Measurements from ENCODE around the gene TMEM198.

The TMEM198 gene

GRCh38 chr2:219543596-219544358 lies at the start of gene TMEM198, which contains the start of gene CHPF:
Gene TMEM198, plus strand, starts transcription at chr2:219544028. Its CDS starts 700 bp downstream, at chr2:219544728.
Gene CHPF, minus strand, starts transcription at chr2:219543809. Its CDS starts 271 bp downstream, at chr2:219543538.
- DNase-seq = peak; percentile 81 to 89 (median 81)

DNA sequence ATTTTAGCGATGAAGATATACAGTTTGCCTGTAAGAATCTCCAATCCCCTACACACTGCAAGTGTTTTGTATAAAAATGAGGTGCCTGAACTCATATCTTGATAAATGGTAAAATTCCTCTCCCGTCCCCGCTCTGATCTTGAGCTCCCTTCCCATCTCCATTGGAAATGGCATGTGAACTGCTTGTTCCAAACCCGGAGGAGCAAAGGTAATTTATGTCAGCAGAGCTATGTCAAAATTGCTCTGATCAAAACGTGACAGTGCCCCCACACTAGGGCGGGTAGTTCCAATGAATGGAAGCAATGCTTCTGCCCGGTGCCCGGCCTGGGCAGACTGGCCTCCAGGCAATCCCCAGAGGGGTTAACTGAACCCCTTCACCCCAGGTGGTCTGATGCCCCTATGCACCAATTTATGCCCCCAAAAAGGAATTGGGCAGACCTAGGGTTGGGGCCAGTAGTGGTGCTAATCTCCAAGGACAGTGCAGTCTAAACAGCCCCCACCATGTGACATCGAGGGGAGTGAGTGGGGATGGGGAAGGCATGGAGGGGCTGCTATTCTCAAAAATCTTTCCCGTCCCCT lies 48.8 kb upstream of the TMEM198 start:
- DNase-seq = no peak

DNA sequence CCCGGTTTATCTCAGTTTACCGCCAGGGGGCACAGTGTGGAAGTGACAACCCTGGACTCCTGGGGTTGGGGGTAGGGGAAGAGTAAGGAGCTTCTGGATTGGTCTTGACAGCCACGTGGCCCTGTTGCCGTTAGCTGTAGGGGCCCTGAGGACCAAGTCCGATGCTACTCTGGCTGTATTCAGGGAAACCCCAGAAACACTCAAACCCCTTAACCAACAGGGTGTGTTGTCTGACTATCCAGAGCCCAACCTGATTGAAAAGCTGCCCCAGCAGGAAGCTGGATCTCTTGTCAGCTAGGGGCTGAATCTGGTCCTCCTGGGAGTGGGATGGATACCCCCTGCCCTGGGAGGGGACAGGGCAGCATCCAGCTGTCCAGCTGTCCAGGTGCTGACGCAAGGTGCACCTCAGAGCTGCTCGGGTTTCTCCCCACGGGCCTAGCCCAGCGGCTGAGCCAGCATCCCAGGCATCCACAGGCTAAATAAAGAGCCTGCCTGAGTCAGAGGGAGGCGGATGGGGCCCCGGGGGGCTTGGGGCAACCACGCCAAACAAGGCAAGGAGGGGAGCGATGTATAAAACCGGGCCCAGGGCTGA lies 48.2 kb upstream of the TMEM198 start:
- peak in 2 of 4 experiments; percentile 11 to 24 for DNase-seq

- DNase-seq = no peak
These were observed 47.5 kb upstream of the TMEM198 start for GRCh38 chr2:219496247-219496824.

DNA sequence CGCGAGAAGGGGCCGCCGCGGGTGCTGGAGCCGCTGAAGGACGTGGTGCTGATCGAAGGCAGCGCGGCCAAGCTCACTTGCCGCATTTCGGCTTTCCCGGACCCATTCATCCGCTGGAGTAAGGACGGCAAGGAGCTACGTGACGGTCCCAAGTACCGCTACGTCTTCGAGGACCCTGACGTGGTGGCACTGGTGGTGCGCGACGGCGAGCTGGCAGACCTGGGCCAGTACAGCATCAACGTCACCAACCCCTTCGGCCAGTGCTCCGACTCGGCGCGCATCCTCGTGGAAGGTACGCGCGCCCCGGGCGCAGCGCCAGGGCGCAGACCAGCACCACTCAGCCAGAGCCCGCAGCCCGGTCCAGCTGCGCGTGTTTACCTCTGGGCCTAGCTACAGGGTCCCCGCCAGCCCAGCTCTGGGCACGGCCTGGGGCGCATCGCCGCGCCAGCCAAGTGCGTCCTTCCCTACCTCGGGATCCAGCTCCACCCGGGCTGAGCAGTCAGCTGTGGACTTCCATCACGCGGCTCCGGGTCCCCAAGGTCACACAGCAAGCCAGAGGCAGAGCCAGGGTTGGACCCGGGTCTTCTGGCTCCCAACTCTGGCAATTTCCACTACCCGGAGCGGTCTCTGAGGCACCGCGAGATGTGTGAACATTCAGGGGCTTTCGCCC lies 46.9 kb upstream of the TMEM198 start:
- no peak for DNase-seq

GRCh38 chr2:219497495-219498279 lies 46.1 kb upstream of the TMEM198 start:
- DNase-seq = no peak

DNA sequence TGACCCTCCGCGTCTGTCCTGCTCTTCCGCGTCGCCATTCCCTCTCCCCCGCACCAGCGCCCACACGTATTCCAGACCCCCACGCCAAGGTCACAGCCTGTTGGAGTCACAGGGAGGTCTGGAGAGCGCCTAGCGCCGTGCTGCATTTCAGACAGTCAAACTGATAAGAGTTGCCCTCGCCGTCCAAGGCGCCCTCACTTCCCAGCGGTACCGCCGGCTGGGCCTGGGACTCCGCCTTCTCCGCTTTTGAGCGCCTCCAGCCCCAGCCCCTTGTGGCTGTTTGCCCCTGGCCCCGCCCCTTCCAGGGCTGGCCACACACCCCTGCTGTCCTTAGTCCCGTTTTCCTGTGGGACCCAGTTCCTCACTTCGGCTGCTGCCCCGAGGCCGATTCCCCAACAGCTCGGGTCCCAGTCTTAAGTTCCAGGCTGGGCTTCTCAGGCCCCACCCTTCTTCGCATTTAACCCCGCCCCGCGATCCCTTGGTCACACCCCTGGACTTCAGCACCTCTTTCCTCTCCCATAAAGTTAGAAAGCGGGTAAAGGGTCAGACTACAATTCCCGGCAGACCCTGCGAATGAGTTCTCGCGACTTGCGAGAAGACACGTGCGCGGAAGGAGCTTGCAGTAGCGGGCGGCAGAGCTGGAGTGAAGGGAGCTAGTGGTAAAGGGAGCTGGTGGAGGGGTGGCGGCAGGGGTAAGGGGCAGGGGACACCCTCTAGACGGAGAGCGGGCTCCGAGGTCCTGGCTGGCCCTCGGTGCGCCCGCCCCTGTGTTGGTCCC lies 45.4 kb upstream of the TMEM198 start, which contains the start of gene GMPPA:
Gene GMPPA, plus strand, starts transcription at position 612 of the 778 bp plus-strand sequence. CDS start 1,085 bp downstream, outside the sequence.
- peak; percentile 54 to 85 (median 75) for DNase-seq

- DNase-seq = no peak
These were observed 44.8 kb upstream of the TMEM198 start for GRCh38 chr2:219499058-219499307.

DNA sequence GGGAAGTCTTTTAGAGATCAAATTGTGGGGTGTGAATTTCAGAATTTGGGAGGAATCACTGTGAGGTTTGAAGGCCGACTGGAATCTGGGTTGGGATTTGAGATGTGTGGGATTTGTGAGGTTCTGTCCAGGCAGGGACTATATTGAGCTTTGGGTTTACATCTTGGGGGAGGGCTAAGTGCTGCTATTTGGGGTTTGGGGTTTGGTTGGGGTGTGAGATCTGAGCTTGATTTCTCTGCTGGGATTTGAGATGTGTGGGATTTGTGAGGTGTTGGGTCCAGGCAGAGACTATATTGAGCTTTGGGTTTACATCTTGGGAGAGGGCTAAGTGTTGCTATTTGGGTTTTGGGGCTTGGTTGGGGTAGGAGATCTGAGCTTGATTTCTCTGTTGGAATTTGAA lies 44.3 kb upstream of the TMEM198 start:
- DNase-seq = no peak

DNA sequence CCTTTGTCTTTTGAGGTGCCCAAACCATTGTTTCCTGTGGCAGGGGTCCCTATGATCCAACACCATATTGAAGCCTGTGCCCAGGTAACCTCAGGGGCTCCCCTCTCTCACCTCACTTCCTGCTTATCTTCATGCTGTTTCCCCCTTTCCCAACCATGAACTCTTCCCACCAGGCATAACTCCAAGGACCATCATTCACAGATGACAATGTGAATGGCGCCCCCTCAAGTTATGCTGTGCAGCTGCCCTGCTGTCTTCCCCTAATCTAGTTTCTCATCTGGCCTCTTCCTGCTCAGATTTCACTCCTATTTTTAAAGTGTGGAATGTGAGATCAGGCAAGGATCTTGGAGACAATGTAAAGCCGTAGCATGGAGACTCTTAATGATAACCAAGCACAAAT lies 43.7 kb upstream of the TMEM198 start:
- DNase-seq = no peak

DNA sequence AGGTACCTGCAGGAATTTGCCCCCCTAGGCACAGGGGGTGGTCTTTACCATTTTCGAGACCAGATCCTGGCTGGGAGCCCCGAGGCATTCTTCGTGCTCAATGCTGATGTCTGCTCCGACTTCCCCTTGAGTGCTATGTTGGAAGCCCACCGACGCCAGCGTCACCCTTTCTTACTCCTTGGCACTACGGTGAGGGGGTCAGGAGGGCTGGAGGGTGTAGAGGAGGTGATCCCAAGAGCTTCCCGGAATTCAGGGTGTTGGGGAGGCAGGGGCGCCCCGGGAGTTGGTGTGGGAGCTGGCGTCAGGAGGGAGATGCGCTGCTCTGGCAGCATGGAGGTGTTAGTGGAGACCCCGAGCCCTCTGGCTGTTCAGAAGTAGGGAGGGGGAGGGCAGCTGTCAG lies 42.0 kb upstream of the TMEM198 start:
- DNase-seq = no peak

- DNase-seq = no peak
These were observed 41.2 kb upstream of the TMEM198 start for GRCh38 chr2:219502618-219503017.

- no peak for DNase-seq
These were observed 38.2 kb upstream of the TMEM198 start for GRCh38 chr2:219505585-219505984.

DNA sequence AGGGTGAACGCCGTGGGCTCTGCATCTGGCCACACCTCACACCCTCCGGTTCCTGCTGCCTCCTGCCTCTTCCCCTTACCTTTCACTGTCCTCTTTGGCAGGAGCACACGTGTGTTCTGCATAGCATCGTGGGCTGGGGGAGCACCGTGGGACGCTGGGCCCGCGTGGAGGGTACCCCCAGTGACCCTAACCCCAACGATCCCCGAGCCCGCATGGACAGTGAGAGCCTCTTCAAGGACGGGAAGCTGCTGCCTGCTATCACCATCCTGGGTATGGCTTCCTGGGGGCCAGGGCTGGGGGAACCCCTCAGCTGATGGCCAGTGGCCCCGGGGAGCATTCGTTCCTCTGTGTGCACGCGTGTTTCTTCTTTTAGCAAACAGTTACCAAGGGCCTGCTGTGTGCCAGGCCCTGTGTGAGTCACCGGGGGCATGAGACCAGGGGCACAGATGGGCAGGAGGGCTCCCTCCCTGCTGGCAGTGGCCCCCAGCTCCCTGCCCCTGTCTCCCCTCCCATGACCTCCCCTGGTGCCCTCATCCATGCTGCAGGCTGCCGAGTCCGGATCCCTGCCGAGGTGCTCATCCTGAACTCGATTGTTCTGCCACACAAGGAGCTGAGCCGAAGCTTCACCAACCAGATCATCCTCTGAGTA lies 37.6 kb upstream of the TMEM198 start:
- DNase-seq = no peak

GRCh38 chr2:219506802-219507526 lies 36.9 kb upstream of the TMEM198 start:
- no peak for DNase-seq

GRCh38 chr2:219507581-219508443 lies 36.0 kb upstream of the TMEM198 start:
- DNase-seq = no peak

DNA sequence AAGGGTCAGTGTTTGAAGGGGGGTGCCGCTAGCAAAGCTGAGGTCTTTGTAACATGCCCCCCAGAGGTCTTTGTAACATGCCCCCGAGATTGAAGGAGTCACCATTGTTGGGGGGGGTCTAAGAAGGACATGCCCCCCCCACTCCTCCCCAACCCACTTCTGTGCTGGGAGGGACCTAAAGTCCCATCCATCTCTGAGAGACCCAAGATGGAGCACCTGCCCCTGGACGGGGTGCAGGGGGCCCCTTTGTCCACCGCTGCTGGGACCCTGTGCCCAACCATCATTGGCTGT lies 35.4 kb upstream of the TMEM198 start:
- no peak for DNase-seq

- DNase-seq = no peak
These were observed 34.7 kb upstream of the TMEM198 start for GRCh38 chr2:219508971-219509779.
